Measurements from ENCODE around the gene AP1S3. TPM values are rescaled to one million over a fixed set of nuclear protein-coding genes. Genes with fewer than 3 reads are reported as not detected.

The AP1S3 gene
- total and polyA plus RNA-seq, 4 donors = 1.8 to 10.0 (median 7.1) TPM

- no peak for DNase-seq (ENCODE audit: low read depth in 4 of 6, low spot score in 6 of 6)
- Histone ChIP-seq H3K27ac (ENCODE audit: low read depth, low read length) (no peak overlapping the region), H3K4me1 (ENCODE audit: control insufficient read depth, insufficient read depth, low read length) (no peaks in the 10 kb centered on the region), H3K27me3 (ENCODE audit: control insufficient read depth, insufficient read depth, low read length) (no peaks in the 10 kb centered on the region), H3K4me3 (ENCODE audit: low read depth, low read length) (no peak overlapping the region), H3K36me3 (ENCODE audit: control insufficient read depth, insufficient read depth, low read length) (no peaks in the 10 kb centered on the region), H3K9me3 (ENCODE audit: control insufficient read depth, insufficient read depth, low read length) (no peaks in the 10 kb centered on the region)
- no CpG with 5 or more reads among the region's 2 CpGs for WGBS (ENCODE audit: insufficient coverage)
Observed at GRCh38 chr2:223856021-223856420, 18.6 kb upstream of the AP1S3 start.

DNA sequence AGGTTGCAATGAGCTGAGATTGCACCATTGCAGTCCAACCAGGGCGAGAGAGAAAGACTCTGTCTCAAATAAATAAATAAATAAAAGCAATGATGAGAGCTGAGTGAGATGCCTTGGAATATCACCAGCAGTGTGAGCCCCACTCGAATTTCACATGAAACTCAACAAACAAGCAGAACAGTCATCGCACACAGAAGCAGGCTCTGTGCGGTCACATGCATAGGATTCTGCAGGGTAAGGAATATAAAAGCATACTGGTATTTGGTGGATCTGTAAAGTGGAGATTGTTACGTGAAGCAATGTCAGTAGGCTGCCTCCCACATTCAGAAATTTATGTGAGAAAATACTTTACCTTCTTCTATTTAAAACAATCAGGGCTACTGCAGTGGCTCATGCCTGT is 18.0 kb upstream of the AP1S3 start:
- no CpG with 5 or more reads among the region's 5 CpGs for WGBS (ENCODE audit: insufficient coverage)
- DNase-seq (ENCODE audit: low read depth in 4 of 6, low spot score in 6 of 6) = no peak

GRCh38 chr2:223854741-223855140 is 17.4 kb upstream of the AP1S3 start:
- no peaks in the 10 kb centered on the region for H3K36me3 ChIP-seq (ENCODE audit: control insufficient read depth, insufficient read depth, low read length)
- WGBS (ENCODE audit: insufficient coverage) = no CpG with 5 or more reads among the region's 2 CpGs
- H3K4me3 ChIP-seq (ENCODE audit: low read depth, low read length) = no peak overlapping the region
- H3K4me1 ChIP-seq (ENCODE audit: control insufficient read depth, insufficient read depth, low read length) = no peaks in the 10 kb centered on the region
- no peaks in the 10 kb centered on the region for H3K27me3 ChIP-seq (ENCODE audit: control insufficient read depth, insufficient read depth, low read length)
- DNase-seq (ENCODE audit: low read depth in 4 of 6, low spot score in 6 of 6) = no peak
- H3K9me3 ChIP-seq (ENCODE audit: control insufficient read depth, insufficient read depth, low read length) = no peaks in the 10 kb centered on the region
- H3K27ac ChIP-seq (ENCODE audit: low read depth, low read length) = peak overlapping the region; percentile 35

More for the DNA sequence above, 18.0 kb upstream of the AP1S3 start:
- Histone ChIP-seq H3K4me3 (ENCODE audit: low read depth, low read length) (no peak overlapping the region), H3K27me3 (ENCODE audit: control insufficient read depth, insufficient read depth, low read length) (no peaks in the 10 kb centered on the region), H3K4me1 (ENCODE audit: control insufficient read depth, insufficient read depth, low read length) (no peaks in the 10 kb centered on the region), H3K9me3 (ENCODE audit: control insufficient read depth, insufficient read depth, low read length) (no peaks in the 10 kb centered on the region), H3K27ac (ENCODE audit: low read depth, low read length) (no peak overlapping the region), H3K36me3 (ENCODE audit: control insufficient read depth, insufficient read depth, low read length) (no peaks in the 10 kb centered on the region)

- no peak for DNase-seq (ENCODE audit: low read depth in 4 of 6, low spot score in 6 of 6)
Observed at GRCh38 chr2:223853425-223853837, 16.0 kb upstream of the AP1S3 start.

GRCh38 chr2:223852281-223852795 is 15.0 kb upstream of the AP1S3 start:
- Histone ChIP-seq H3K4me3 (ENCODE audit: low read depth, low read length) (no peak overlapping the region), H3K9me3 (ENCODE audit: control insufficient read depth, insufficient read depth, low read length) (no peaks in the 10 kb centered on the region), H3K36me3 (ENCODE audit: control insufficient read depth, insufficient read depth, low read length) (no peaks in the 10 kb centered on the region), H3K27ac (ENCODE audit: low read depth, low read length) (no peak overlapping the region), H3K27me3 (ENCODE audit: control insufficient read depth, insufficient read depth, low read length) (no peaks in the 10 kb centered on the region), H3K4me1 (ENCODE audit: control insufficient read depth, insufficient read depth, low read length) (no peaks in the 10 kb centered on the region)
- 90% methylated on average over 3 of the region's 3 CpGs for WGBS (ENCODE audit: insufficient coverage)
- DNase-seq (ENCODE audit: low read depth in 4 of 6, low spot score in 6 of 6) = no peak

More at GRCh38 chr2:223853425-223853837, 16.0 kb upstream of the AP1S3 start:
- no peak overlapping the region for H3K27ac ChIP-seq (ENCODE audit: low read depth, low read length)
- H3K27me3 ChIP-seq (ENCODE audit: control insufficient read depth, insufficient read depth, low read length) = no peaks in the 10 kb centered on the region
- no peaks in the 10 kb centered on the region for H3K9me3 ChIP-seq (ENCODE audit: control insufficient read depth, insufficient read depth, low read length)
- H3K36me3 ChIP-seq (ENCODE audit: control insufficient read depth, insufficient read depth, low read length) = no peaks in the 10 kb centered on the region
- WGBS (ENCODE audit: insufficient coverage) = 100% methylated on average over 1 of the region's 3 CpGs
- no peak overlapping the region for H3K4me3 ChIP-seq (ENCODE audit: low read depth, low read length)
- H3K4me1 ChIP-seq (ENCODE audit: control insufficient read depth, insufficient read depth, low read length) = no peaks in the 10 kb centered on the region

GRCh38 chr2:223847410-223847809 is 10.0 kb upstream of the AP1S3 start:
- Histone ChIP-seq H3K27me3 (ENCODE audit: control insufficient read depth, insufficient read depth, low read length) (no peaks in the 10 kb centered on the region), H3K4me1 (ENCODE audit: control insufficient read depth, insufficient read depth, low read length) (no peaks in the 10 kb centered on the region), H3K27ac (ENCODE audit: low read depth, low read length) (no peak overlapping the region), H3K36me3 (ENCODE audit: control insufficient read depth, insufficient read depth, low read length) (no peaks in the 10 kb centered on the region), H3K4me3 (ENCODE audit: low read depth, low read length) (no peak overlapping the region), H3K9me3 (ENCODE audit: control insufficient read depth, insufficient read depth, low read length) (no peaks in the 10 kb centered on the region)
- no peak for DNase-seq (ENCODE audit: low read depth in 4 of 6, low spot score in 6 of 6)
- WGBS (ENCODE audit: insufficient coverage) = 89% methylated on average over 4 of the region's 7 CpGs

- H3K4me3 ChIP-seq (ENCODE audit: low read depth, low read length) = no peak overlapping the region
Observed at GRCh38 chr2:223846515-223846914, 9.1 kb upstream of the AP1S3 start.

DNA sequence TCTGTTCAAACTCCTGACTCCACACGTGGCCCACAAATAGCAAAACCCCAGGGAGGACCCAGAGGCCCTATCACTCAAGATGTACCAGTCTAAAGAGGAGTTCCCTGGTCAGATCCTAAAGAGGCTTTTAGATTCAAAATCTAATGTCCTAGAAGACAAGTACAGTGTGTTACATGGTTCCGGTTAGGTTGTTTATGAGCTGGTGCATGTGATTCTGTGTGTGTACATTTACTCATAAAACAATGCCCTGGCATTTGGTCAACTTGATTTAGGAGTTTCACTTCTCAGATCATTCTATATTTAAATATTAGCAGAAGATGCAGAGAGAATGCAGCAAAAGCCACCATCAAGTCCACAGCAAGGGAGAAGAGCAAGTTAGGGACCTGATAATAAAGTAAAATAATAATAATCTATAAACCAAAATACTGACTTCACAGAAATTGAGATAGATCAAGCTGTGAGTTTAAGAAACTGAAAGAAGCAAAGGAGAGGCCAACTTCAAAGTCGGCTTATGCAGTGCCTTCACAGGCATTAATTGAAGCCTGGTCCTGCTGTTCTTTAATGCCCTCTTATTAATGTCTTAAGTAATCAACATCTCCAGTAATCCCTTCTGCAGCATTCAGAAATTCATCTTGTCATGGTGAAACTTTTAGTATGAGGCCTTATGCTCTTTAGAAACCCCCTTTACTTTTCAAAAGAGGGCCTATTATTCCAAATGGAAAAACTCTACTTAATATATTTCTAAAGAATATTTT is 4.2 kb upstream of the AP1S3 start:
- H3K27ac ChIP-seq (ENCODE audit: low read depth, low read length) = no peak overlapping the region
- H3K4me1 ChIP-seq (ENCODE audit: control insufficient read depth, insufficient read depth, low read length) = peaks cover 4% of the 10 kb centered on the region
- 62% methylated on average over 2 of the region's 3 CpGs for WGBS (ENCODE audit: insufficient coverage)
- H3K4me3 ChIP-seq (ENCODE audit: low read depth, low read length) = no peak overlapping the region
- no peak for DNase-seq (ENCODE audit: low read depth in 4 of 6, low spot score in 6 of 6)
- H3K9me3 ChIP-seq (ENCODE audit: control insufficient read depth, insufficient read depth, low read length) = no peaks in the 10 kb centered on the region
- no peaks in the 10 kb centered on the region for H3K27me3 ChIP-seq (ENCODE audit: control insufficient read depth, insufficient read depth, low read length)
- H3K36me3 ChIP-seq (ENCODE audit: control insufficient read depth, insufficient read depth, low read length) = no peaks in the 10 kb centered on the region

More at GRCh38 chr2:223846515-223846914, 9.1 kb upstream of the AP1S3 start:
- H3K9me3 ChIP-seq (ENCODE audit: control insufficient read depth, insufficient read depth, low read length) = no peaks in the 10 kb centered on the region
- H3K36me3 ChIP-seq (ENCODE audit: control insufficient read depth, insufficient read depth, low read length) = no peaks in the 10 kb centered on the region
- H3K4me1 ChIP-seq (ENCODE audit: control insufficient read depth, insufficient read depth, low read length) = no peaks in the 10 kb centered on the region
- WGBS (ENCODE audit: insufficient coverage) = no CpG with 5 or more reads among the region's 1 CpG
- H3K27me3 ChIP-seq (ENCODE audit: control insufficient read depth, insufficient read depth, low read length) = no peaks in the 10 kb centered on the region
- no peak overlapping the region for H3K27ac ChIP-seq (ENCODE audit: low read depth, low read length)
- DNase-seq (ENCODE audit: low read depth in 4 of 6, low spot score in 6 of 6) = no peak

- no peak for DNase-seq (ENCODE audit: low read depth in 4 of 6, low spot score in 6 of 6)
- 72% methylated on average over 13 of the region's 15 CpGs for WGBS (ENCODE audit: insufficient coverage)
- Histone ChIP-seq H3K27ac (ENCODE audit: low read depth, low read length) (no peak overlapping the region), H3K27me3 (ENCODE audit: control insufficient read depth, insufficient read depth, low read length) (no peaks in the 10 kb centered on the region), H3K36me3 (ENCODE audit: control insufficient read depth, insufficient read depth, low read length) (no peaks in the 10 kb centered on the region), H3K4me3 (ENCODE audit: low read depth, low read length) (no peak overlapping the region), H3K4me1 (ENCODE audit: control insufficient read depth, insufficient read depth, low read length) (peaks cover 13% of the 10 kb centered on the region), H3K9me3 (ENCODE audit: control insufficient read depth, insufficient read depth, low read length) (no peaks in the 10 kb centered on the region)
Observed at GRCh38 chr2:223835701-223836532, 1.5 kb downstream of the AP1S3 start.
